HG03097 (cell line): ENCODE data around the gene CMTM8.
"Not testable (repeated sequence)": the region's sequence is repeated elsewhere in the genome, so short reads cannot be mapped to it uniquely, and the experiment has no call there.

Experiments
- ATAC-seq: cut with Tn5 transposase; IDR thresholded peaks from one replicate; pipeline ENCODE4 v1.9.1; 2021; ENCODE audit not compliant: unreplicated experiment, low FRiP score

Gene CMTM8

DNA sequence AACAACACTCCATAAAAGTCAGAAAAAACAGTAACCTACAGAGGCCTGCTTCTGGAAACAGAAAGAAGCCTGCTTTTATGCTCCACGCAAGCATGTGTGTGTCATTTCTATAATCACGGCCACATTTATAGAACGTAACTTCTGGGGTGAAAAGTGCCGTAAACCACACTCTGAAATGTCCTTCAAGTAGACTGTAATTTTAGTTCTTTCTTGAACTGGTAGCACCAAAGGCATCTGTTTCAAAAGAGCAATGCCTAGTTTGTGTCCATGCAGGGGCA is 133.7 kb downstream of the CMTM8 start:
- no peak for ATAC-seq

DNA sequence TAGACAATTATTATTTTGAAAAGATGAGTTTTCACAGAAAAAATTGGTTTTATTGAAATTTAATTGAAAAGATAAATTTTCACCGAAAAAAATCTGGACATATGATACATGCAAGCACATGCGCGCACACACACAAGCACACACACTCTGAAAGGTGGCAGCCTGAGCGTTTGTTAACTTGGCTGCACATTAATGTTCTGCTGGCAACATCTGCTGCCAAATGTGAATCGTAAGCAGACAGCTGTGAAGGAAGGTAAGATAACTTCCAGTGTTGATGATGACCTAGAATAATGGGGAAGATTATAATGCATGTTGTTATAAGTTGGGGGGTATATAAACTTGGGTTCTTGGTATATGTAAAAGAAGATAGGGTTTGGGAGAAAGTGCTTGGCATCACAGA is 134.8 kb downstream of the CMTM8 start:
- ATAC-seq, result no peak

DNA sequence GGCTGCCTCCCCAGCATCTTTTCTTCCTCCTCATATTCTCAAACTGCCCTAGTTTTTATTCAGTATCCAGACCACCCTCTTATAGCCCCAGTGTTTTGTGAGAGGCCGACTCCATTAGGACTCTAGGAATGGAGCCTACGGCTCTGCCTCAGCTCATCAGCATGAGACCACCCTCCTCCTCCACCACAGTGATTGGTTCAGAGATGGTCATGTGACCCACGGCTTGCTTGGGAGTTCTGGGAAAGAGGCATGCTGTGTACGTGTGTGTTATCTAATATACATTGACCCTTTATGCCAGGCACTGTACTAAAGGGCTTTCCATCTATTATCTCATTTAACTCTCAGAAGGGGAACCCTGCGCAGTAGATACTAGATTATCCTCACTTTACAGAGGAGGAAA is 135.4 kb downstream of the CMTM8 start:
- ATAC-seq, result no peak

DNA sequence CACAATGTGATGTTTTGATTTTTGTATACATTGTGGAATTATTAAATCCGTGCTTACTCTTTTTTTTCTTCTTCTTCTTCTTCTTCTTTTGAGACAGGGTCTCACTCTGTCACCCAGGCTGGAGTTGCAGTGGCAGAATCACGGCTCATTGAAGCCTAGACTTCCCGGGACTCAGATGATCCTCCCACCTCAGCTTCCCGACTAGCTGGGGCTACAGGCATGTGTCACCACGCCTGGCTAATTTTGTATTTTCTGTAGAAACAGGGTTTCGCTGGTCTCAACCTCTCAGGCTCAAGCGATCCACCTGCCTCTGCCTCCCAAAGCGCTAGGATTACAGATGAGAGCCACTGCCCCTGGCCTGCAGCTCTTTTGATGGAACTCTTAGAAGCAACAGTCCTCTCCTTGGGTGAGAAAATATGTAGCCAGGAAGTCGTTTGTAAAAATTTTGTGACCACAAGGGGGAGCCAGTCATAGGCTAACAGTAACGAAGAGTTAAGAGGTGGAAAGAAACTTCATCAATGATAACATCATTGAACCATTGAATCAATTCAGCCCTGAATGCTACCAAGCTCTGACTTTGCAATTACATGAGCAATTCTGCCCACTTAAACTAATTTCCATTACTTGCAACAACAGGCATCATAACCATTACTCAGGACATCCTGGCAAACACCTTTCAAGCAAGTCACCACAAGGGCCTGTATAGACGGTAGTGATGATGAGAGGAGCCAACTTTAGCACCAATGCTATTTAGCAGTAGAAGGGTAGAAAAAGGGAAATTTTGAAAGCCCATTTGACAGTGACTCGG is 136.5 kb downstream of the CMTM8 start:
- no peak for ATAC-seq

DNA sequence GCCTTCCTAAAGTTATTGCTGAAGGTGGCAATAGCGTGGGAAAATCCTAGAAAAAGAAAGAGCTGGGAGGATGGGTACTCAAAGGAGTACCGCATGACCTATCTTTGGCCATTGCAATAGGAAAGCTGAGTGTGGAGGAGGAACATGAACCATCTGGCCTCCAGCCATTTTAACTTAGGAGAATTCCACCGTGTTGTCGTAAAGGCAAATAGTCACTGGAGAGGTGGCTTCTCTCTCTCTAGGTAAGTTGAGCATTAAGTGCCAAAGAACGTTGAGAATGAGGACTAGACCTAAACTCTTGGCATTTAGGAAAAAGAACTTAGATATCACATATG is 137.1 kb downstream of the CMTM8 start:
- ATAC-seq, result no peak

DNA sequence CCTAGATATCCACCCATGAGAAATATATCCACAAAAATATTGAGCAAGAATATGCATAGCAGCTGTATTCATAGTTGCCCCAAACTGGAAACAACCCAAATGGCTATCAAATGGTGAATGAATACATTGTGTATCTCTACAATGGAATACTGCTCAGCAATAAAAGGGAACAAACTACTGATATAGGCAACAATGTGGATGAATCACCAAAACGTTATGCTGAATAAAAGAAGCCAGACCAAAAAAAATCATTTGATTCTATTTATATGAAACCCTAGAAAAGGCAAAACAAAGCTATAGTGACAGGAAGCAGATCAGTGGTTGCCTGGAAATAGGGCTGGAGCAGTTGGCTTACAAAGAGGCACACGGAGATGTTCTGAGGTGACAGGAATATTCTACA is 137.6 kb downstream of the CMTM8 start:
- no peak for ATAC-seq

DNA sequence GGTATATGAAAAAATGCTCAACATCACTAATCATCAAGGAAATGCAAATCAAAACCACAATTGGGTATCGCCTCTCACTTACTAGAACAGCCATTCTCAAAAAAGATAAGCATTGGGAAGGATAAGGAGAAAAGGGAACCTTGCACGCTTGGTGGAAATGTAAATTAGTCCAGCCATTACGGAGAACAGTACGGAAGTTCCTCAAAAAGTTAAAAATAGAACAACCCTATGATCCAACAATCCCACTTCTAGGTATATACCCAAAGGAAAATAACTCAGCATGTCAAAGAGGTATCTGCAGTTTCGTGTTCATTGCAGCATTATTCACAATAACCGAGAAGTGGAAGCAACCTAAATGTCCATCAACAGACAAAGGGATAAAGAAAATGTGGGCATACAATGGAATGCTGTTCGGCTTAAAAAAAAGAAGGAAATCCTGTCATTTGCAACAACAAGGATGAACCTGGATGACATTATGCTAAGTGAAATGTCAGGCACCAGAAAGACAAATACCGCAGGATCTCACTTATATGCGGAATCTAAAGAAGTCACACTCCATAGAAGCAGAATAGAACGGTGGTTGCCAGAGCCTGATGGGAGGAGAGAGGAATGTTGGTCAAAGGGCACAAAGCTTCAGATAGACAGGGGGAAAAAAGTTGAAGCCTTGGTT is 141.5 kb downstream of the CMTM8 start:
- no peak for ATAC-seq

DNA sequence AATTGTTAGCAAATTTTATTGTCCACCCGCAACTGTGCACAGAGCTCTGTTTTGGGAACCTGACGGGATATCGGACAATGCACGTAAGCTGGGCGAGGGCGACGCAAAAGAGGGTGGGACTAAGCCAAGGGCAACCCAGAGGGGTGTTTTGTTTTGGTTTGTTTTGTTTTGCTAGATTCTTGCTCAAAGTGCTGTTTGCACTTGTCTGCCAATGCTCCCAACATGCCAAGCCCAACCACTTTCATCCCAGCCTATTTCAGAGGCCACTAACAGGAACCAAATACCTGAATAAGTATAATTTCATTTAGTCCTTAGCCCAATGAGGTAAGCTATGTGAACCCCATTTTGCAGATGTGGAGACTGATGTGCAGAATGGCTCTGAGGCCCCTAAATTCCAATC is 143.4 kb downstream of the CMTM8 start:
- no peak for ATAC-seq

DNA sequence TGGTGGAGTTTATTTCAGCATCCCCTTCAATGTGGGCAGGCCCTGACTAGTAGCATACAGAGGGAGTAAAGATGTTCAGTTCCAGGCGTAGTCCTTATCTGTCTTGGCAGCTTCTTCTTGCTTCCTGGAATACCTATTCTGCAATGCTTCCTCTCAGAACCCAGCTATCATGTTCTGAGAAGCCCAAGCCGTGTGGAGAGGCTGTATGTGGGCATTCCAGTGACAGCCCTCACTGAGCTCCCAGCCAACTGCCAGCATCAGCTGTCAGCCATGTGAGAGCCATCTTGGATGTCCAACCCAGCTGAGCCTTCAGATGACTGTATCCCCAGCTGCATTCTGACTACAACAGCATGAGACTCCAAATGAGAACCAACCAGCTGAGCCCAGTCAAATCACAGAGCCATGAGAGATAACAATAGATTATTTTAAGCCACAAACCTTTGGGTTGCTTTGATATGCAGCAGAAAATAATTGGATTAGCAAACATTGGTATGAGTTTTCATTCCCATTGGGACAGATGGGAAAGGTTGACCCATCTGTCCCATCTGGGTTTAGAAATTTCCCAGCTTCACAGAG is 144.7 kb downstream of the CMTM8 start:
- no peak for ATAC-seq

DNA sequence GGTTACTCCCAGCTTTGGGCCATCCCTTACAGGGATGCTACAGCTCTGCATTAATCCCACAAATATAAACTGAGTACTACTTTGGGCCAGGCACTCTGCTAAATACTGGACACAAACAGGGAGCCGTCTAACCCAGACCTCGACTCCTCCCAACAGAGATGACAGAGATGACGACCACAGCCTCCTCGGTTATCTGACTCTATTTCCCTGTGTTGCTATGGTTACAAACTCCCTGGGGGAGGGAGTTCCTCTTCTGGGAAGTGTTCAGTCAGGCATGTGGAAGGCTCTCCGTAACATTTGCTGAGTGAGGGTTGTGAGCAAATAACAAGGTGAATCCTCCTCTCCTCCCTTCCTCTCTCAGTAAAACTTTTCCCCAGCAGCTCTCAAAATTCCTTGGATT is 146.5 kb downstream of the CMTM8 start:
- ATAC-seq, result no peak

DNA sequence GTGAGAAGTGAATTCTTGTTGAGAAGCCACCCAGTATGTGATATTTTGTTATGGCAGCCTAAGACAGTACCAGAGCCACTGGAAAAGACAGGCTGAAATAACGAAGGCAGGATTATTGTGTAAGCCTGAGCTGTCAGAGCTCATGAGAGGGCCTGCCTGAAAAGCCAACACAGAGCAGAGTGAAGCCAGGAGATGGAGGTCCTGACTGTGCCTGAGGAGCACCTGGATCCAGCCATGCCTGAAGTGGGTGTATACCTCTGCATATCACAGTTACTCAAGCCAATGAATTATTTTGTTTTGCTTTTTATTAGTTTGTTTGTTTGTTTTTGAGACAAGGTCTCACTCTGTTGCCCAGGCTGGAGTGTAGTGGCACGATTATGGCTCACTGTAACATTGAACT is 149.0 kb downstream of the CMTM8 start:
- no peak for ATAC-seq

DNA sequence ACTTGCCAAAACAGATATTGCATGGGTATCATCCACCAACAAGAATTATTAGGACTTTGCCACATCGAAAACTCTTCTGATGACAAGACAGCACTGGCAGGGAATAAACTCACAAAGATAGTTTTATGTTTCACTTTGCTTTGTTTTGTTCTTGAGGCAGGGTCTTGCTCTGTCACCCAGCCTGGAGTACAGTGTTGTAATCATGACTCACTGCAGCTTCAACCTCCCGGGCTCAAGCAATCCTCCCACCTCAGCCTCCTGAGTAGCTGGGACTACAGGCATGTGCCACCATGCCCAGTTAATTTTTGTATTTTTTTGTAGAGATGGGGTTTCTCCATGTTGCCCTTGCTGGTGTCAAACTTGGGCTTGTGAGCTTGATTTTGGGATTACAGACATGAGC is 151.1 kb downstream of the CMTM8 start:
- not testable (repeated sequence) for ATAC-seq

DNA sequence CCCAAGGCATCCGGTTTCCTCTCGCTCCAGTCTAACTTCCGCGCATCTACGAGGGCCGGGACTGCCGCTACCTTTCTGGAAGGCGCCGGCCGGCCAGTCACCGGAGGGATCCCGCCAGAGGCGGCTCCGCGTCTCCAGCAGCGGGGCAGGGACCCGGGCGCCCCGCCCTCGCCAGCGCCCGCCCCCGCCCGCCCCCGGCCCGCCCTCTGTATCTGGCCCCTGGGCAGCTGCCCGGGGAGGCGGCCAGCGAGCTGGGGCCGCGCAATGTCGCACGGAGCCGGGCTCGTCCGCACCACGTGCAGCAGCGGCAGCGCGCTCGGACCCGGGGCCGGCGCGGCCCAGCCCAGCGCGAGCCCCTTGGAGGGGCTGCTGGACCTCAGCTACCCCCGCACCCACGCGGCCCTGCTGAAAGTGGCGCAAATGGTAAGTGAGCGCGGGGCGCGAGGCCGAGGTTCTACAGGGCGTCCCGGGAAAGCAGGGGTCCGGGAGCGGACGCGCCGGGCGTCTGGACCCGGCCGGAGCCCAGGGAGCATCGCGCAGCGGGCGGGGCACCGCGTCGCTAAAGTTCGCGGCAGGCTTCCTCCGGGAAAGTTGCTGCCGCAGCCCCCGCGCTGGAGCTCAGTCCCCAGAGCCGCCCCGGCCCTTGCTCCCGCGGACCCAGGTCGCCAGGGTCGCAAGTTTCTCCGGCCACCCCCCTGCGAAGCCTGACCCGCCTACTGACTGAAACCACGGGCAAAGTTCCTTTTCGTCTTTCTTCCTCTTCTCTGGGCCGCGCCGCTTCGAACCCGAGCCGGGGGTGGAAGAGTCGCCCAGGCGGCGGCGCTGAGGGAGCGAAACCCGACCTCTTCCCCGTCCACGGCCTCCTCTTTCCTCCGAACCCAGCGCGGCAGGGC is 153.4 kb downstream of the CMTM8 start, which contains the start of gene CMTM7:
Gene CMTM7, plus strand, starts transcription at position 211 of the 893 bp plus-strand sequence. Its CDS starts 54 bp downstream, at position 265.
- no peak for ATAC-seq

DNA sequence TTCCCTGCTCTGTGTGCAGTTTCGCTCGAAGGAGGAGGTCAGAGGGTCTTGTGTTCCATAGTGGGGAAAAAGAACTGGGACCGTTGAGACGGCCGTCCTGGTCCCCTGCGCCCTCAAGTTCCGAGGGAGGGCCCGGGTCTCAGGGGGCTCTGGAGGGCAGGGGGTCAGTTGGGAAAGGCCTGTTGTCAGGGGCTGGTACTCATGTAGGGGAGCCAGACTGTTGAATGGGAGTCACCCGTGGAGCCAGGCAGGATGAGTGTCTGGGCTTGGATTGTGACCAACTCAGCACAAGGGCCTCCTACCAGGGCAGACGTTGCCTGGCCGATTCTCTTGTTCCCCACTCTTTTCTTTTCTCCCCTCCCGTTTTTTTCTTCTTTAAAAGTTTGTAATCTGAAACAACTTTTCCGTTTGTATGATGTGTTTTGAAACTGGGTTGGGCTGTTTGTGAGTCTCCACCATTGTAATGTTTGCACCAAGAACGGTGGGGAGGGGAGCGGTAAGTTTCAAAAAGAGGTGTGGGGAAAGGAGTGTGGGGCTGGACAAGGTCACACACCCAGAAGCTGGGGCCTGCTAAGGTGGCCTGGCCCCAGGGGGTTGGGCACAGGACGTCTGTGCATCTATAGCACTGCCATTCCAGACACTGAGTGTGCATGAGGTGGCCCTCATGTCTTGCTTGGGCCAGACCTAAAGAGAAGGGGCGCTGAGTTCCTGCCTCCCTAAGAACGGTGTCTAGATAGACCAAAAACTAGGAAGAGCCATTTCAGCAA is 154.2 kb downstream of the CMTM8 start:
- no peak for ATAC-seq

DNA sequence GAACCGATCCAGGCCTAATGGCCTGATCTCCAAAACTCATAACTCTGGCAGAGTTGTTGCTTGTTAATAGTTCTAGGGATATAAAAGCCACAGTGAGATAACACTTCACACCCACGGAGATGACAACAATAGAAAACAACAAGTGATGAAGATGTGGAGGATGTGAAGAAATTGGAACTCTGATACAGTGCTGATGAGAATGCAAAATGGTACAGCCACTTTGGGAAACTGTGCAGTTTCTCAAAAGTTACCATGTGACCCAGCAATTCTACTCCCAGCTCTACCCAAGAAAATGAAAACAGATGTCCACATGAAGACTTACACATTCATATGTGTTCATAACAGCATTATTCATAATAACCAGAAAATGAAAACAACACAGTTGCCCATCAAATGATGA is 157.0 kb downstream of the CMTM8 start:
- ATAC-seq, result no peak

DNA sequence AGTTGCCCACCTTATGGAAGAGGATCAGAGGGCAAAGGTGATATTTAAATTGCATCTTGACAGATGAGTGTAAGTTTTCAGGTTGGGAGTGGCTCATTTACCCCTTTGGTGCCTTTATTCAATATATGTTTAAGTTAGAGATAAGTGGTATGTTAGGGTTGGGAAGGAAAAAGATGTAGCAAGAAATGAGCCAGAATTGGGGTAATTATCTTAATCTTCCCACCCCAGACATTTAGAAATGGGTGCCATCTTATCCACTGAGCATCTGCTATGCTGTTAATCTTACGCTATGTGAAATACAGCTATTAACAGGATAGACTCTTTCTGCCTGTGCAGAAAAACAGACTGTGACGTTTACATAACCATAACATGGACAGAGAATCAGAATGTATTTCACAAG is 159.5 kb downstream of the CMTM8 start:
- no peak for ATAC-seq

DNA sequence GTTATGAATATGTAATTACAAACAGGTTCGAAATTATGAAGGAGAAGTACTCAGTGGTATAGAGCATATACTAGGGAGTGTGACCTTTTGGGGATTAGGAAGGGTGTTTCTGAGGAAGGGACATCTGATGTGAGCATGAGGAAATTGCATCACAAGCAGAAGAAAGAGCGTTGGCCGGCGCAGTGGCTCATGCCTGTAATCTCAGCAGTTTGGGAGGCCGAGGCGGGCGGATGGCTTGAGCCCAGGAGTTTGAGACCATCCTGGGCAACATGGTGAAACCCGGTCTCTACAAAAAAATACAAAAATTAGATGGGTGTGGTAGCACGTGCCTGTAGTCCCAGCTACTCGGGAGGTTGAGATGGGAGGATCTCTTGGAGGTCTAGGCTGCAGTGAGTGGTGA is 160.1 kb downstream of the CMTM8 start:
- ATAC-seq, result no peak

DNA sequence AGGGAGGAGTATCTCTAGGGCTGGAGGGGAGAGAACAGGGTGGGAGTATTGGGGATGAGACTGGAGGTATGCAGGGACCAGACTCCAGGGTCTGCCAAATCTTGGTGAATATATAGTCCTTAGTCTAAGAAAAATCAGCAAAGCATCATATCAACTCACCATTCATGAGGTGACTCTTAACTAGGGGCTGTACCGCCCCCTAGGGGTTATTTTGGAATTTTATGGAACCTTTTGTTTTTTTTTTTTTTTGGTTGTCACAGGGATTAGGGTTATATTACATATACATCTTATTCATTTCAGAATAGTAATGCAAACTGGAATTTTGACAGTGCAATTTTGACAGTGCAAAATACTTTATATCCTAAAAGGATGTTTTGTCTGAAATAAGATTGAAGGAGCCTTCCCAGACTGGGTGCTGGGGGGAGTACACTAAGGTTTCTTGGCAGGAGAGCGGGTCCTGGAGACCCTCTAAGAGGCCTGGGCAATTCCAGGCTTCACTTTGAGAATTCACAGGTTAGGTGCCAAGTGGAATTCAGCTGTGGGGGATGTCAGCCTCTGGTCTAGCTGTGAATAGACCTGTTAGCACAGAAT is 160.6 kb downstream of the CMTM8 start:
- ATAC-seq, result no peak

DNA sequence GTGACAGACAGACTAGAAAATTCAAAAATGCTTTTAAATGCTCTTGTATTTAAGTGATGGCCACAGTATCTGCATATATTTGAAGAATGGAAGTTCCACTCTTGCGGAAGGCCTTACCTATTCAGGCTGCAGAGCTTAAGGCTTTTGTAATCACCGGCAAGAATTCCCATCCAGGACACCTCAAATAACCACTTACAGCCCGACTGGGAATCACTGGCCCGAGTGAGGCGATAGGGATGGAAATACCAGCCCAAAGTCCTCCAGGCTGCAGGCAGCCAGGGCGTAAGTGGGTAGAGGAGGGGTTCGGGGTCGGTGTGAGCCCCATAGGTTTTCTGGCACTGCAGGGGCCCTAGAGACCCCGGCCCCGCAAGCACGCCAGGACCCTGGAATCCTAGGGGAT is 162.6 kb downstream of the CMTM8 start:
- peak; percentile 6 for ATAC-seq

DNA sequence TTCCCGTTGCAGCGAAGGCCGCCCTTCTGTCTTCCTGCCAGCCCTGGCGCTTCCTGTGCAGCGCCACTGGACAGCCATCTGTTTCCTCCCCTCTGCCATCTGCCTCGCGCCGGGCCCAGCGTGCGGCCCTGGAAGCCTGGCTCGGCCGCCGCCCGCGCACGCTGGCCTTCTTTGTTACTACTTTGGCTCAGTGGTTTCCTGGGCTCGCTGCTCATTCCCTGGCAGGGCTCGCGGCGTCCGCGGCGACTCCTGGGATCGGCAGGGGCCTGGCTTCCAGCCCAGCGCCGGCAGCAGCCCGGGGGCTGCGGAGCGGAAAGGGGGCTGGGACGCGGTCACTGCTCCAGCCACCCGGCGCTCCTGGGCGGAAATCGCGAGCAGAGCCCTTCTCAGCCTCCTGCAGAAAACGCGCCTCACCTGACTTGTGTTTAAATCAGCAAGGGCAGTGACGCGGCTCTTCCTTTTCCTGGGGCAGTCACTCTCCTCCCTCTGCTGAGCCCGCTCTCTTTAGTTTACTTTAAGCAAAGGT is 163.1 kb downstream of the CMTM8 start:
- ATAC-seq, result peak; percentile 67
